ENCODE data around the gene FRMD4A. TPM values are rescaled to one million over a fixed set of nuclear protein-coding genes. Genes with fewer than 3 reads are reported as not detected.

The FRMD4A gene
- total RNA-seq, 2 experiments from 2014 or later, result 3.1 to 3.7 TPM

GRCh38 chr10:13765641-13766341 is 564.9 kb downstream of the FRMD4A start:
- POLR2A ChIA-PET, result no interaction called here
- TF ChIP-seq, protein P1, sequence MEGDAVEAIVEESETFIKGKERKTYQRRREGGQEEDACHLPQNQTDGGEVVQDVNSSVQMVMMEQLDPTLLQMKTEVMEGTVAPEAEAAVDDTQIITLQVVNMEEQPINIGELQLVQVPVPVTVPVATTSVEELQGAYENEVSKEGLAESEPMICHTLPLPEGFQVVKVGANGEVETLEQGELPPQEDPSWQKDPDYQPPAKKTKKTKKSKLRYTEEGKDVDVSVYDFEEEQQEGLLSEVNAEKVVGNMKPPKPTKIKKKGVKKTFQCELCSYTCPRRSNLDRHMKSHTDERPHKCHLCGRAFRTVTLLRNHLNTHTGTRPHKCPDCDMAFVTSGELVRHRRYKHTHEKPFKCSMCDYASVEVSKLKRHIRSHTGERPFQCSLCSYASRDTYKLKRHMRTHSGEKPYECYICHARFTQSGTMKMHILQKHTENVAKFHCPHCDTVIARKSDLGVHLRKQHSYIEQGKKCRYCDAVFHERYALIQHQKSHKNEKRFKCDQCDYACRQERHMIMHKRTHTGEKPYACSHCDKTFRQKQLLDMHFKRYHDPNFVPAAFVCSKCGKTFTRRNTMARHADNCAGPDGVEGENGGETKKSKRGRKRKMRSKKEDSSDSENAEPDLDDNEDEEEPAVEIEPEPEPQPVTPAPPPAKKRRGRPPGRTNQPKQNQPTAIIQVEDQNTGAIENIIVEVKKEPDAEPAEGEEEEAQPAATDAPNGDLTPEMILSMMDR (IDR thresholded peaks at IDR 0.05), result no peak
- no peak overlapping the region for H3K27ac ChIP-seq (ENCODE audit: low read depth in 1 of 2, low read length in 2 of 2)
- Mint-ChIP-seq H3K27ac (no peak overlapping the region), H3K9me3 (no peaks in the 10 kb centered on the region), H3K36me3 (ENCODE audit: low read depth) (no peaks in the 10 kb centered on the region), H3K4me3 (no peak overlapping the region), H3K4me1 (ENCODE audit: low read depth) (no peaks in the 10 kb centered on the region), H3K27me3 (peaks cover 6% of the 10 kb centered on the region)
- peaks cover 2 to 8% of the 10 kb centered on the region in 2 experiments for H3K27me3 ChIP-seq (ENCODE audit: control insufficient read depth in 1 of 2, insufficient read depth in 2 of 2, low read length in 2 of 2)
- intact Hi-C loops (cut with DNase I, micrococcal nuclease), result no loop called here
- no peaks in the 10 kb centered on the region for H3K9me3 ChIP-seq (ENCODE audit: control insufficient read depth in 1 of 2, insufficient read depth in 1 of 2, low read length in 2 of 2)
- DNase-seq (no peak), ATAC-seq (ENCODE audit: poor library complexity) (no peak)
- CTCF ChIA-PET, result no interaction called here
- H3K4me1 ChIP-seq (ENCODE audit: insufficient read depth, low read length), result no peaks in the 10 kb centered on the region
- H3K4me3 ChIP-seq (ENCODE audit: low read length), result no peak overlapping the region
- H3K36me3 ChIP-seq (ENCODE audit: insufficient read depth, low read length), result no peaks in the 10 kb centered on the region

DNA sequence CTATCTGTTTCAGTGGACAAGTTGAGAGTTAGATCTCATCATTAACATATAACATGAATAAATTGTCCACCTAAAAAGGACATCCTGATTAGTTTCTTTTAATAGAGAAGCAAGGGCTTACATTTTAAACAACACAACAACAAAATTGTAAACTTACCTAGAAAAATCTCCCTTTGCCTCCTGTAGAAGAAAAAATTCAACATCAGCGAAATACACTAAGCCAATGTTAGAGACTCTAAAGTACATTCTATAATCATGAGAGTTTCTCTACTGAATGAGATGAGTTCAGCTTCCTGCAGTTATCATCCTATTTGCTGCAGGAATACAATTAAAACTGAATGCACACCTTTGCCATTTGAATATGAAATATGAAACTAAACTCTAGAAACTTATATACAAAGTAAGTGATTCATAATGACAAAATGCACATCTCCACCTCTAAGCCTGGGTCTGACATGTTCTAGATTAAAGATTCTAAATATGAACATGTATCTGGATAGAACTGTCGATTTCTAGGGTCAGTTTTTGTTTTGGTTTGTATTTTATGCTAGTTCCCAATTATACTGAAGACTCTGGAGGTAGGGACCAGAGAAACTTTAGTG is 569.1 kb downstream of the FRMD4A start:
- TF ChIP-seq, protein P1 (IDR thresholded peaks at IDR 0.05), result no peak
- CTCF ChIA-PET, result no interaction called here
- ATAC-seq (ENCODE audit: poor library complexity) (no peak), DNase-seq (no peak)
- Mint-ChIP-seq H3K9me3 (no peaks in the 10 kb centered on the region), H3K27ac (no peak overlapping the region), H3K27me3 (no peaks in the 10 kb centered on the region), H3K4me3 (no peak overlapping the region), H3K4me1 (ENCODE audit: low read depth) (peaks cover 12% of the 10 kb centered on the region), H3K36me3 (ENCODE audit: low read depth) (no peaks in the 10 kb centered on the region)
- Histone ChIP-seq H3K27ac (ENCODE audit: low read depth in 1 of 2, low read length in 2 of 2) (no peak overlapping the region), H3K4me1 (ENCODE audit: insufficient read depth, low read length) (no peaks in the 10 kb centered on the region), H3K9me3 (ENCODE audit: control insufficient read depth in 1 of 2, insufficient read depth in 1 of 2, low read length in 2 of 2) (no peaks in the 10 kb centered on the region), H3K36me3 (ENCODE audit: insufficient read depth, low read length) (no peaks in the 10 kb centered on the region), H3K4me3 (ENCODE audit: low read length) (no peak overlapping the region), H3K27me3 (ENCODE audit: control insufficient read depth in 1 of 2, insufficient read depth in 2 of 2, low read length in 2 of 2) (no peaks in the 10 kb centered on the region)
- intact Hi-C loops (cut with DNase I, micrococcal nuclease), result no loop called here
- POLR2A ChIA-PET, result no interaction called here

DNA sequence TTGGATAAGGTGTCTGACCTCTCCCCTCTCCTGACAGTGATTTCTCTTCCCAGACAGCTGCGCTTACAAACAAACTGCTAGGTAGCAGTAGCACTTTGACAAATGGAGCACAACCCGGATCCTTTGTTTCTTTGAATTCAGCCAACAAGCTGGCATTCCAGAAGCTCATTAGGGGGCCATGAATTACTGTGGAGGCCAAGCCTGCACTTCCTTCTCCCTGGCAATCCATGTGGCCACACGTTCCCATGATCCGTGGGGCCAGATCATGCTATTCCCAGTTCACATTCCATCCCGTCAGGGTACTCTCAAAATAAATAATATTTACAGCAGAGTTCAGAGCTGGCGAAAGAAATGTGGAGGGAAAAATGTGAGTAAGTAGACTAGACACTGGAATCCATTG is 571.6 kb downstream of the FRMD4A start:
- no peaks in the 10 kb centered on the region for H3K9me3 Mint-ChIP-seq
- no peaks in the 10 kb centered on the region for H3K27me3 ChIP-seq (ENCODE audit: control insufficient read depth in 1 of 2, insufficient read depth in 2 of 2, low read length in 2 of 2)

More for the DNA sequence above, 571.6 kb downstream of the FRMD4A start:
- no peak overlapping the region for H3K4me3 ChIP-seq (ENCODE audit: low read length)
- Mint-ChIP-seq H3K27ac (no peak overlapping the region), H3K27me3 (no peaks in the 10 kb centered on the region), H3K36me3 (ENCODE audit: low read depth) (no peaks in the 10 kb centered on the region), H3K4me3 (no peak overlapping the region), H3K4me1 (ENCODE audit: low read depth) (peaks cover 12% of the 10 kb centered on the region)
- H3K9me3 ChIP-seq (ENCODE audit: control insufficient read depth in 1 of 2, insufficient read depth in 1 of 2, low read length in 2 of 2), result no peaks in the 10 kb centered on the region
- POLR2A ChIA-PET, result no interaction called here
- TF ChIP-seq, protein P1 (IDR thresholded peaks at IDR 0.05), result no peak
- DNase-seq, result no peak
- CTCF ChIA-PET, result no interaction called here
- H3K27ac ChIP-seq (ENCODE audit: low read depth in 1 of 2, low read length in 2 of 2), result no peak overlapping the region
- no peak for ATAC-seq (ENCODE audit: poor library complexity)
- H3K36me3 ChIP-seq (ENCODE audit: insufficient read depth, low read length), result no peaks in the 10 kb centered on the region
- H3K4me1 ChIP-seq (ENCODE audit: insufficient read depth, low read length), result no peaks in the 10 kb centered on the region
- intact Hi-C loops (cut with DNase I, micrococcal nuclease), result no loop called here
